NOMO-1 treated with dmso at 0.1 percent for 144 hours (cell line): ENCODE results near the gene FANCI.

ENCODE experiments used
- DNase-seq: peaks from one replicate; lab custom pipeline; 2025; ENCODE audit not compliant: unreplicated experiment; lab: John Stamatoyannopoulos, UW

Gene FANCI

DNA sequence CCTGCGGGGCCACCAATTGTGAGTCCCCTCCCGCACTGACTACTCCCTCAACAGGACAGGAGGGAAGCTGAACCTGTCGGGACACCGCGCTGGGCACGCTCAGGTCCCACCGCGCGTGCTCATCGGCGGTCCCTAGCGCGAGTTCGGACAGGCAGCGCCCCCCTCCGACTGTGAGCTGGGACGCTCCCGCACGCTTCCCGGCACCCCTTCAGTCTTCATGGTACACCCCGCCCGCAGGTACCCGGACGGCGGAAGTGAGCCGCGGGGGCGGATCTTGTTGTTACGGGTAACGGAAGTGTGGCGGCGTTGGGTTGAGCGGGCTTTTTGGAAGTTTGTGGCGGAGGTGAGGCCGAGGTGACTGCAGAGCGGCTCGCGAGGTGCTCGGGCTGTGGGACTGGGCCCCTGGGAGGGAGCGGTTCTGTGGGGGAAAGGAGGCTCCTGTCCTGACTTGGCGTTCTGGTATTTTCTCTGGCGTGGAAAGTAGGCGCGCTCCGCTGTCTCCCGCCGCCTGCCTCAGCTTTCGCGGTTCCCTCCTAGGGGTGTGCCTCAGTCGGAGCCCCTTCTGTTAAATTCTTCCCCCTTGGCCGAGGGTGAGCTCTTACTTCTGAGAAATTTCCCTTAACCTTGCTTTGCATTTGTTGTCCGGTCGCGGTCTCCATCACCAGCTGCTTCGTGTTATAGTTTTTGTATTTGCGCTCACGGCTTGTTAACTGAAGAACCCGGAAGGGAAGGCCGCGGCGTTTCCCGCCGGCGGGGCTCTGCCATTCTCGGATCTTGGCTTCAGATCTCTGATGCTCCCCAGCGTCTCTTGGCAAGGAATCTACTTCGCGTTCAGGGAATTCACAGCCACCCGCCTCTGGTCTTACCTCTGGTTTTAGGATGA, at the start of gene FANCI:
TSS of gene FANCI (plus strand) at position 289 of the 883 bp plus-strand sequence. CDS start 3,669 bp downstream, outside the sequence.
- peak; percentile 96 for DNase-seq

DNA sequence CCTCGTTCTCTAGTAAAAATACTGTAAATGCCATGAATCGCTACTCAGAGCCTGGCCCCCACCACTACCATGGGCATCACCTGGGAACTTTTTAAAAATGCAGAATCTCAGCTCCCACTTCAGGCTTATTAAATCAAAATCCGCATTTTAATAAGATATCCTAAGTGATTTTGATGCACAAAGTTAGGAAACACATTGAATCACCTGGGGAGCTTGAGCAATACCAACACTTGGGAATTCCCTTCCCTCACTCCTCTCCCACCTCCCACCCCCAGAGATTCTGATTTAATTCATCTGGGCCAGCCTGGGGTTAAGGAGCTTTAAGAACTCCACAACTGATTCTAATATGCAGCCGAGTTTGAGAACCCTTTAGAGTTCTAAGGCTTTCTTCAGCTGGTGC, 49.2 kb upstream of the FANCI start:
- no peak for DNase-seq

DNA sequence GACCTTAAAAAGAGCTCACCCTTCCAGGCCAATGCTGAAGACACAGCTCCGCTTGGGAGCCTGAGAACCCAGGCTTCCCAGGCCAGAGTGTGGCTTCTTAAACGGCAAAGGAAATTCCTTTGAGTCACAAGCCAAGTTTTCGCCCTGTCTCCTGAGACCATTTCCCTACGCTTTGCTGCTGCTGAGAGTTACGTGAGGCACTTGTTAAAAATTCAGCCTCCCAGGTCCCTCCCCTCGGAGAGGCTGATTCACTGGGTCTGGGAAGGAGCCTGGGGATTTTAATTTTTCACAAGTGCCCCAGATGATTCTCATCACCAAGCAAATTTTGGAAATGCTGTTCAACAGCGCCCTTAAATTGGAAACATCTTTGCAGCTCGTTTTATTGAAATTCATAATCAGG, 47.9 kb upstream of the FANCI start:
- DNase-seq: no peak

DNA sequence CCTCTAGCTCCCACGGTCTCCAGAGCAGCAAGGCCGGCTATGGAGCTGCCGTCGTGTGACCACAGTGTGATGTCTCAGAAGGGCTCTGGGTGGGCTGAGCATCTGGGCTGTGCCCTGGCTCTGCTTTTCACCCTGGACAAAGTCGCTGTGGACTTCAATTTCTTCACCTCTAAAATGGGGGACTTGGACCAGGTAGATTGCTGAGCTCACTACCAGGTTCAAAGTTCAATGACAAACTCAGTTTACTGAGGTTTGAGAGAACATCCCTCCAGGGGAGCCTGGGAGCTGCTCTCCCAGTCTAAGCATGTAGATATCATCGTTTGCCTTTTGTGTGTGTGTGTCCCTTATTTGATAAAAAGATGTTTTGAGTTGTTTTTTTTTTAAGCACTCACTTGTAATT, 47.5 kb upstream of the FANCI start:
- no peak for DNase-seq

DNA sequence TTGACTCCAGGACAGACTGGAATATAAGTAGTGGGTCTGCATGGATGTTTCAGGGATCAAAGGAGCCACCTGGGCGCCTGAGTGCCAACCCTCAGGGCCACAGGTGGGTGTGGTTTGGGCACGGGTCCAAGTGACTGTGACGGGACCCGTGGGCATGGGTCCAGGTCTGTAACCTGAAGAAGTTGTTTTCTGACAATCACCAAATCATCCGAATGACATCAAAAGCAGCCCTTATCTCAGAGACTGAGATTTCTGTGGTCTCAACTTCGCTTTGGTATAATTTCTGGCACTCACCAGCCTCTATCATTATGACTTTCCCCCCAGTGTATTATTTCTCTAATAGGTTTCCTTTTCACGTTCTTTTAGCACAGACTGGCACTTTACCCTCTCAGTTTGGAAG, 46.8 kb upstream of the FANCI start:
- no peak for DNase-seq

DNA sequence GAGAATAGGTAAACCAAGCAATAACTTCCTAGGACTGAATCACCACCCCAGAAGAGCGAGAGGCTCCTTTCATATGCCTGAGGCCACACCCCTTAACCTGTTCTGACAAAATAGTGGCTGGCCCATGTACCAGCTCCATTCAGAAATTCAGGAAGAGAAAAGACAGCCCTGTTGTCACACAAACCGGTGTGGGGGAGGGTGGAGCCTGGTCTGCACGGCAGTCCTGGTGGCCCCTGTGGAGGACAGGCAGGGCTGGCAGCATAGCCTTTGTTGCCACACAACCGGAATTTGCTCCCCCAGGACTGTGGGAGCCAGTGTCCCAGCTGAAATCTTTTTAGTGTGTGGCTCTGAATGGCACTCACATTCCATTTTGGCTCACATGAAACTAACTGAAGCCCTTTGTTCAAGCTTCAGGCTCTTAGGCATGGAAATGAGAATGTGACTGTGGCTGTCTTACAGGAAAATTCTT, 46.2 kb upstream of the FANCI start:
- no peak for DNase-seq

DNA sequence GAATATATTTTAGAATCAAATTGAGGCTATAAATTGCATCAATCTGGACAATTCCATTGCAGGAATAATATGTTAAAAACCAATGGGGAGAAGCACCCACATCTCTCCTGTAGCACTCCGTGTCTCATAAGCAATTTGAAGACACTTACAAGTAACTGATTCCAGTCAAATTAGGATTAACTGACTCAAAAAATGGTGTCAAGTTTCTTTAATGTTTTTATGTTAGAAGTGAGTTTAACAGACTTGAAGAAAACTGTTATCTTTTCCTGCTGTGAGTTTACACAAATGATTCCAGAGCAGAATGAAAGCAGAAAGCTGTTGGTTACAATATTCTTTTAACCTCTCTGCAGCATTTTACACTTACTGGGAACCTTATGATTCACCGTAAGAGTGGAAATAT, 45.6 kb upstream of the FANCI start:
- DNase-seq: no peak

DNA sequence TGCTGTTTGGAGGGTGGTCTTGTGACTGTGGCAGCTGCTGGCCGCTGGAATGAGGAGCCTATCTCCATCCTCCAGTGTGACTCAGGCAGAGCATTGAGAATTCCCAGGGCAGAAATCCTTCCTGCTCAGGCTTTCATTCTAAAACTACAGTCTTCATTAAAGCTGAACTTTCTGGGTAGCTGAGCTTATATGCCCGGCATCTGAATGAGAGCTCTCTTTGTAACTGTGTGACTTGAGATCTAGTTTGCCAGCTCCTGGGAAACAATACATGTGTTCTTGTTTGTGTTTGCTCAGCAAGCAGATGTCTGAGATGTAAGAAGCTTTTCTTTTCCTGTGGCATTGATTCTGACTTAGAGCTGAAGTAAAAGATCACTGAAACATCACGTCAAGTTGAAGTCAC, 44.8 kb upstream of the FANCI start:
- no peak for DNase-seq

DNA sequence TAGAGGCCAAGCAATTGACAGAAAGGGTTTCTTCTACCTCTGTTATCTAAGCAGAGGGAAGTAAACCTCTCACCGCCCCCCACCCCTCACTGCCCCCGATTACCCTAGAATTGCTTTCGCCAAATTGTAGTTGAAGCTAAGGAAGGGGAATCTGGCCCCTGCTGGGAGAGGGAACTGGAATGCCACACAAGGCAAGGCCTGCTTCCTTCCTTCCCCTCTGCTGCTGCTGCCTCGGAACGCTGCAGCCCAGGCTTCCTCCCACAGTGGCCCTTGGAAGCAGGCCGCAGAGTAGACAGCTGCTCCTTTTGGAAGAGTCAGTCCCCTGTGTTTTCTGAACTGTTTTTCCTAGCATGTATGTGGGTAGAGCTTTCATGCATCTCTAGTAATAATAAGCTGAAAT, 44.0 kb upstream of the FANCI start:
- DNase-seq: no peak

DNA sequence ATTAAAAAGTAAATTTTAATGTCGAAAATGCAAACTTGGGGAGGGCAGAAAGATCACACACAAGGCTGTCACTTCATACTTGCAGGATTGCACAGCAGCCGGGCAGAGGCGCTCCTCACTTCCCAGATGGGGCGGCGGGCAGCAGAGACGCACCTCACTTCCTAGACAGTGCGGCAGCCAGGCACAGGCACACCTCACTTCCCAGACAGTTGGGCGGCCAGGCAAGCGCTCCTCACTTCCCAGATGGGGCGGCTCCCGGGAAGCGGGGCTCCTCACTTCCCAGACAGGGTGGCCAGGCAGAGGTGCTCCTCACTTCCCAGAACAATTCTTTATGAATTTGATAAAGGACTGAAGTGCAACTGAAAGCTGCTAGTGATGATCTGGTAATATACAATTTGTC, 43.6 kb upstream of the FANCI start:
- DNase-seq: no peak

DNA sequence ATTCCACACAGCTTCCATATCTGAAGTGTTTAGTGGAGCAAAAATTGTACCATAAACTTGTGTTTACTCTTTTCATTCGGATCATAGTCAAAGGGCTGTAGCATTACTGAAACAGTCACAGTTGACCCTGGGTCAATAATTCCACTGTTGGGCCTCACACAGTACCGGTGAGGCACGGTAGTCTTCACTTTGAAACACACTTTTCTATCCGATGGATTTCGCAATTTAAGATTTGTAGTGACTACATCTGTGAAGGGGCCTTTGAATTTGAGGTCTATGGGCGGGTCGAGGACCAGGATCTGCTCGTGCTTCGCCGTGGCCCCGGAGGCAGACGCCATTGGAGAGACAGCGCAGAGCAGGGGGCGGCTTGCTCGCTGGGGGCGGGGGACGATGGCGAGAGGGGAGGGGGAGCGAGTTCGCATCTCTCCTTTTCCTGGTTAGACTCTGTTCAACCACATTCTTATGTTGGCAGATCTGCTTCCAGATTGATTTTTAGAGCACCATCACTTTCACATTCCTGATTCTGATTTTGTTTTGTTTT, 42.2 kb upstream of the FANCI start:
- no peak for DNase-seq

DNA sequence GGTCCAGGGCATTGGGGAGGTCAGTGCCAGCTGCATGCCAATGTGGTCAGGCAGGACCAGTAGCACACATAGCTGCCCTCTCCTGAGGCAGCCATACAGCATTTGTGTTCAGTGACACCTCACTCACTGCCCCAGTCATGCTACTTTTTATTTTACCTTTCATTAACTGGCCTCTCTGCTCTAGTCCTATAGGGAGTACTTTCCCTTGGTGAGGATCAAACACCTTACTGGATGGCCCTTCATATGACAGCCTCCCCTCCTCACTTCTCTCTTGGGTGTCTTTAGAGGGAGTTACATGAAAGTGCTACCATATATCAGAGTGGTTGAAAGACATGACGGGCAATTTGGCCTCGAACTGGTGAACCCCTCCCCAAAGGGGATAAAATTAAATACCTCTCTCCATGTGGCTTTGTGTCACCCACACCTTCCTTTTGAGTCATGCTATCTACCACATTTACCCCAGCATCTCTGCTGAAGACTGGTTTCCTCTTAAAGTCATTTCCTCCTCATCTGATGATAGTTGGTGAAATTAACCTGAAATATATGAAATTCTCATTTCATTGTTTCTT, 40.0 kb upstream of the FANCI start:
- DNase-seq: no peak

DNA sequence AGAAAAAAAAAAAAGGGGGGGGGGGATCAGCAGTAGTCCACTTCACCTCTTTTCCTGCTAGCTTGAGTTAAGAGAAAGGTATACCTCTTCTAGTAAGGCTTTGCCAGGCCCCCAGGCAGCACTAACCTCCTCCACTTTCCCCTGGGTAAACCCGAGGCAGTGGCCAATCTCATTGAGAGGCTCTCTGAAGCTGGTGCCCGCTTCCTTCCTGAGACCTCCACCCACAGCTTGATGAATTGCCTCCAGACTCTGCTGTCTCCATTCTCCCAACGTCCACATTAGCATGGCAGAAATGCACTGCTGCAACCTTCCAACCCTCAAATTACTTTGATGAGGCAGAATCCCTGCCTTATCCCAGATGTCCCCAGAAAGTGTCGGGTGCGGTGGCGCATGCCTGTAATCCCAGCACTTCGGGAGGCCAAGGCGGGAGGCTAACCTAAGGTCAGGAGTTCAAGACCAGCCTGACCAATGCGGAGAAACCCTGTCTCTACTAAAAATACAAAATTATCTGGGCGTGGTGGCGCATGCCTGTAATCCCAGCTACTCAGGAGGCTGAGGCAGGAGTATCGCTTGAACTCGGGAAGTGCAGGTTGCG, 37.7 kb upstream of the FANCI start:
- no peak for DNase-seq

DNA sequence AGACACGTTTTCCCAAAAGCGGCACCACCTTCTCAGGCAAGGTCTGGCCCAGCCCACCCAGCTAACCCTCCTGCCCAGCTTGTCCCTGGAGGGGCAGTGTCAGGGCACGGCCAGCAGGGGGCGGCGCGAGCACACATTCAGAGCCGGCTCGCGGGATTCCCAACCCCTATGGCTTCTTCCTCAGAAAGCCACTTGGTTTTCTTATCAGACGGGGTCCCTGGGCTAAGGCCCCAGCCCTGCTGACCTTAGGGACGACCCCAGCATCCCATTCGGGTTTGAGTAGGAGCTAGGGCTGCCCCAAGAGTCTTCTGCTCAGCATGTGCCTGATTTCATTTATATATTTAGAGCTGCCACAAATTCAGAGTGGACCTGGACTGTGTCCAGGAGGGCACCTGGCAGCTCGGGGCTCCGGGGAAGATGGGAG, 36.9 kb upstream of the FANCI start:
- DNase-seq: peak; percentile 21

DNA sequence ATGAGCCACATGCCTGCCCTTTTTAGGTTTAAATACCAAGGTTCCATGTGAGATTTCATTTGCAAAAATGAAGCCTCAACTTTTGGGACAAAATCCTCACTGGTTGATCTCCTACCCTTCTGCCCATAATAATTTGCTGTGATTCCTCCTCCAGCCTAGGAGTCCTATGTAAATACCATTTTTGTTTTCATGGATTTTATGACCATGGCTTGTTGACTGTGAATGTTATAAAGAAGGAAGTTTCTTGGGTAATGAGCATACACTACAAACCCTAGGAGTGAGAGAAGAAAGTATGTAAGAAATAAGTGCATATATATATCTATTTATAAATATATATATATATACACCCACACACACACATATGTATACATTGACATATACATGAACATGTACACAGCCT, 35.5 kb upstream of the FANCI start:
- no peak for DNase-seq

DNA sequence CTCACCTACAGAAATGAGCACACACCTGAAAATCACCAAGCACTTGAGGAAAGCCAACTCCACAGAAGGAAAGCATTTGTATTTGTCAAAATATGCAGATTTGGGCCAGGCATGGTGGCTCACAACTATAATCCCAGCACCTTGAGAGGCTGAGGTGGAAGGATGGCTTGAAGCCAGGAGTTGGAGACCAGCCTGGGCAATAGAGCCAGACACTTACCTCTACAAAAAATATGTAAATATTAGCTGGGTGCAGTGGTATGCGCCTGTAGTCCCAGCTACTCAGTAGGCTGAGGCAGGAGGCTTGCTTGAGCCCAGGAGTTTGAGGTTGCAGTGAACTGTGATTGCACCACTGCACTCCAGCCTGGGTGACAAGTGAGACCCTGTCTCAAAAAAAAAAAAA, 34.7 kb upstream of the FANCI start:
- no peak for DNase-seq

DNA sequence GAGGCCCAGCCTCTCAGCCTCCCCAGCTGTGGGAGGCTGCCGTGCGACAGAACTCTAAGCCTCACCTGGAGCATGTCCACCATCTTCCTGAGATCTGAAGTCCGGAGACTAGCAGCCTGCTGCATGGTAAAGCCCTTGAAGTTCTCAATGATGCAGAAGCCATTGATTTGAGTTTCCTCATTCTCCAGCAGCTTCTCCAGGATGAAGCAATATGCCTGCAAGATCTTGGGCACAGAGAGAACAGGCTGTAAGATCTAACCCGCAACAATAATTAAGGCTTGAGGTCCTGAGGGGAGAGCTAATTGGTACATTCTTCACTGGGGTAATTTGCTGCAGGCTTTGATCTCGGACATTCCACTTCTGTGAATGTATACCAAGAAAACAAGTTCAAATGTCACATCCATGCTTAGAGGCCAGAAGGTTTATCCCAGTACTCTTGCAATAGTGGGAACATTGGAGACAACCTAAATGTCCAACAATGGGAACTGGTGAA, 32.1 kb upstream of the FANCI start:
- no peak for DNase-seq

DNA sequence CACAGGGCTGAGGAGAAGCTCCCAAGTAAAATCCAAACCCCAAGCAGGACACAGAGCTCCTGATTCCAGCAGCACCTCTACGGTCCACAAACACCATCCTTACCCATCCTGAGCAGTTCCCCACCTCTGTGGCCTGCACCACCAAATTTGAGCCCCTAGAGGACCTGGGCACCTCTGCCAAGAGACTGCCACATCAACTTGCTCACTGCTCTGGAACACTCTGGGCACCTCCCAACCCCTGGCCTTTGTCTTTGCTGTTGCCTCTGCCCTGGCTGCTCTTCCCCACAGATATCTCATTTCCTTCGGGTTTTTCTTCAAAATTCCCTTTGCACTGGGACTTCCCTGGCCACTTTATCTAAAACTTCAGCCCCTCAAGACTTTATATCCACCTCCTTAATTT, 28.2 kb upstream of the FANCI start:
- no peak for DNase-seq

DNA sequence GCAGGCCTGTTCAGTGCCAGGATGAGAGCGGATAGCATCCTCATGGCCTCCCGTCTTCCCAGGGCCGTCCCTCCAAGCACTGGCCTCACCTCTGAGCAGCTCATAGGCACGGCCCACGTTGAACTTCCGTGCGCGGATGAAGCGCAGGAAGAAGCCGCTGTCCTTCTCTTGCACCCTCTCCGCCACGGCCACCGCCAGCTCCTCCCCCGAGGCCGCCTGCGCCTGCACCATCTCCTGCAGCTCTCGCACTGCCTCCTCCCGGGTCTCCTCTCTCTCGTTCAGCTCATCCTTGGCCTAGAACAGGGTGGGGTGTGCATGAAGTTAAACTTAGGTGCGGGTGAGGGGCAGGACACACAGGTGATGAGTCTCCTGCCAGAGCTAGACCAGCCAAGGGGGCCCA, 26.7 kb upstream of the FANCI start:
- no peak for DNase-seq

DNA sequence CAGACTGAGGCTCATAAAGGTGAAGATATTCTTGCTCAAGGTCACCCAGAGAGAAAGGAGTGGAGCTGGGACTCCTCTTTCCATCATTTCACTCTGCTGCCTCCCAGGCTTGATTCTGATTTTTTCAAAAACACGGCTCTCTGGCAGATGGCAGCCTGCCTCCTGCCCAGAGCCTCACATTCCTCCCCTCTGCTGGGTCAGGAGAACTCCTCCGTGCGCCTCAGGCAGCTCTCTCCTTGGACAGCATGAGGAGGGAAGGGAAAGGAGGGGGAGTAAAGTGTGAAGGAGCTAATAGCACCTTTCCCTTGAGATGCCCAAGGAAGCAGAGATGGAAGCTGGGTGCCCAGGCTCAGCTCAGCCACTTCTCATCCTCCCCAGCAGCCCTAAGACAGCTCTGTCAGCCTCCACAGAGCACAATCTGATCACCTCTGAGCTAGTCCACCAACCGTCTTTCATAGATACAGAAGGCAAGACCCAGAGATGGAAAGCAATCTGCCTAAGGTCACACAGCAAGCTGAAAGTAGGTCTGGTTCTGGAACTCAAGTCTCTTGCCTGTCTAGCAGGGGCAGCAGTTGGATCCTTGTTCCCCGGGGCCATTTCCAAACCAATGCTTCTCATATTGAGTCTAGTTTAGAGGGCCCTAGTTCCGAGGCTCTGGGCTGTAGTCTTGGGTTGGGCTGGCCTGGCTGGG, 25.9 kb upstream of the FANCI start:
- no peak for DNase-seq

DNA sequence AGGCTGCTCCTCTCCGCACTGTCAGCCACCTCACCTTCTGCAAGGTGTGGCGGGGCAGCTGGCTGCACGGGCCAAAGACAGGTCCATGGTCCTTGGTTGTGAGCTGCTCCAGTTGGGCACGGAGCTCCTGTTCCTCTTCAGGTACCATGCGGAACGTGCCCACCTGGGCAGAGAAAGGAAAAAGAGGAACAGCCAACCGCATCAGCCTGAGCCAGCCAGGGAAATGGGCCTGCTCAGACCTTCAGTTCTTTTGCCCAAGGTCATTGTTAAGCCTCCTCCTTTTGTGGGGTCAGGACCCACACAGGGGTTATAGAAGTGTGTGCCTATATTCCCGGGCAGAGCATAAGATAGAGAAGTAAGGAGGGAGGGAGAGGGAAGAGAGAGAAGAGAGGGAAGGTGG, 25.2 kb upstream of the FANCI start:
- no peak for DNase-seq
